ENCODE data around the gene POP7.
A peak's percentile ranks its signal among the peaks of the same experiment; 100 is the strongest.
"Not testable (repeated sequence)": the region's sequence is repeated elsewhere in the genome, so short reads cannot be mapped to it uniquely, and the experiment has no call there.

The POP7 gene

GRCh38 chr7:100705753-100706671 is at the start of gene POP7:
POP7 (plus strand) TSS chr7:100706121; CDS start chr7:100706831, 710 bp downstream.
- peak; percentile 99 for DNase-seq (ENCODE audit: low read depth)

DNA sequence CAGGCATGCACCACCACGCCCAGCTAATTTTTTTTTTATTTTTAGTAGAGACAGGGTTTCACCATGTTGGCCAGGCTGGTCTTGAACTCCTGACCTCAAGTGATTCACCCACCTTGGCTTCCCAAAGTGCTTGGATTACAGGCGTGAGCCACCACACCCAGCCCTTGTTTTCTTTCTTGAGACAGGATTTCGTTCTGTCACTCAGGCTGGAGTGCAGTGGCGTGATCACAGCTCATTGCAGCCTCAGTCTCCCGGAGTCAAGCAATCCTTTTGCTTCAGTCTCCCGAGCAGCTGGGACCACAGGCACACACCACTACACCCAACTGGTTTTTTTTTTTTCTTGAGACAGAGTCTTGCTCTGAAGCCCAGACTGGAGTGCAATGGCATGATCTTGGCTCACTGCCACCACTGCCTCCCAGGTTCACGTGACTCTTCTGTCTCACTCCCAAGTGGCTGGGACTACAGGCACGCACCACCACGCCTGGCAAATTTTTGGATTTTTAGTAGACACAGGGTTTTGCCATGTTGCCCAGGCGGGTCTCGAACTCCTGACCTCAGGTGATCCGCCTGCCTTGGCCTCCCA is 43.6 kb upstream of the POP7 start:
- DNase-seq (ENCODE audit: low read depth) = not testable (repeated sequence)

GRCh38 chr7:100665168-100665726 is 40.7 kb upstream of the POP7 start:
- DNase-seq (ENCODE audit: low read depth) = no peak

DNA sequence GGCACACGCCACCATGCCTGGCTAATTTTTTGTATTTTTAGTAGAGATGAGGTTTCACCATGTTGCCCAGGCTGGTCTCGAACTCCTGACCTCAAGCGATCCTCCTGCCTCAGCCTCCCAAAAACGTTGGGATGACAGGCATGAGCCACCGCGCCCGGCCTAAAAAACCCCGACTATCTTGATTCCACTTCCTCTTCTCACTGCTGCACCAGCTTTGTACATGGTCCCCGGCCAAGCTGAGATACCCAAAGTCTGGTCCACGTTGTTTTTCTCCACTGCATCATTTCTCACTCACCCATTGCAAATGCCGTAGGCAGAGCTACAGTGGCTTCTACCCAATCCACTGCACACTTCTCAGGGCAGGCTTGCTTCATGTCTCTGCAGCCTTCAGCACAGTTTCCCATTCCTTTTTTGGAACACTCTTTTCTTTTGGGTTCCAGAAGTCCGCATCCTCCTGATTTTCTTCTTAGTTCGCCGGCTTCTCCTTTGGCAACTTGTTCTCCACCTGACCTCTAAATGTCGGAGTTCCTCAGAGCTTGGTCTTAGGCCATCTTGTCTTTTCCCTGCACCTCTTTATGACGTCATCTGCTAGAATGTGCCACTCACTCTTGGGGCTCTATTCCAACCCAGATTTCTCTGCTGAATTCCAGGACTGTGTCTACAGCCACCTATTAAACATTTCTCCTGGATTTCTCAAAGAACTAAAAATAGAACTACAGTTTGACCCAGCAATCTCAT is 38.4 kb upstream of the POP7 start:
- no peak for DNase-seq (ENCODE audit: low read depth)

GRCh38 chr7:100668069-100668449 is 37.9 kb upstream of the POP7 start:
- DNase-seq (ENCODE audit: low read depth) = no peak

DNA sequence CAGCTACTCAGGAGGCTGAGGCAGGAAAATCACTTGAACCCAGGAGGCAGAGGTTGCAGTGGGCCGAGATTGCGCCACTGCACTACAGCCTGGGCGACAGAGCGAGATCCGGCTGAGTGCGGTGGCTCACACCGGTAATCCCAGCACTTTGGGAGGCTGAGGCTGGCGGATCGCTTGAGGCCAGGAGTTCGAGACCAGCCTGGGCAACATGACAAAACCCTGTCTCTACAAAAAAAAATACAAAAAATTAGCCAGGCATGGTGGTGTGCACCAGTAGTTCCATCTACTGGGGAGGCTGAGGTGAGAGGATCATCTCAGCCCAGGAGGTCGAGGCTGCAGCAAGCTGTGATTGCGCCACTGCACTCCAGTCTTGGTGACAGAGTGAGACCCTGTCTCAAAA is 36.8 kb upstream of the POP7 start:
- not testable (repeated sequence) for DNase-seq (ENCODE audit: low read depth)

- no peak for DNase-seq (ENCODE audit: low read depth)
Observed at GRCh38 chr7:100670074-100670473, 35.8 kb upstream of the POP7 start.

GRCh38 chr7:100671353-100672327 is 34.3 kb upstream of the POP7 start:
- no peak for DNase-seq (ENCODE audit: low read depth)

DNA sequence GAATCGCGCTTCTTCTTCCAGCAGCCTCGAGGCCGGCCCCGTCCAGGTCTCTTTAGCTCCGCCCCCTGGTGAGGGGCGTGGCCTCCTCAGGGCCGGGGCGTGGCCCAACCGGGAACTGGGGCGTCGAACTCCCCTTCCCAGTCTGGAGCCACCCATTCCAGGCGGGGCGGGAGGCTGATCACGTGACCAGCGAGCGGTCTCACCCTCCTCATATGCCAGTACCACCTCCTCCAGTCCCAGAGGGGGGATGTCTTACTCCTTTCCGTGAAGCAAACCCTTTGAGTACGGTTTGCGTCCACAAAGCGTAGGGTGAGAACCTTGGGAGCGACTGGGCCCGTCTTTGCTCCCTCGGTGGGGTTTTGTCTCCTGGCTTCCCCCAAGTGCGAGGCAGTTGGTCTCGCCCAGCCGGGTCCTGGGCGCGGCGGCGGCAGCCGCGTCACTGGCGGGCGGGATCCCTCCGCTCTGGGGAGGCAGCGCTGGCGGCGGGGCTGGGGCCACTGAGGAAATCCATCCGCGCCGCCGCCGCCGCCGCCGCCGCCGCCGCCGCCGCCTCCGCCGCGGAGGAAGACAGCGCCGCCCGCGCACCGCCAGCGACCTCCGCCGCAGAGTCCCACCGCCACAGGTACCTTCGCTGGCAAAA is 32.5 kb upstream of the POP7 start, which contains the start of gene GNB2:
GNB2 (plus strand) TSS at position 439 of the 640 bp plus-strand sequence. CDS start 2,526 bp downstream, outside the sequence.
- DNase-seq (ENCODE audit: low read depth) = peak; percentile 98

GRCh38 chr7:100673942-100674410 is 31.9 kb upstream of the POP7 start:
- no peak for DNase-seq (ENCODE audit: low read depth)

DNA sequence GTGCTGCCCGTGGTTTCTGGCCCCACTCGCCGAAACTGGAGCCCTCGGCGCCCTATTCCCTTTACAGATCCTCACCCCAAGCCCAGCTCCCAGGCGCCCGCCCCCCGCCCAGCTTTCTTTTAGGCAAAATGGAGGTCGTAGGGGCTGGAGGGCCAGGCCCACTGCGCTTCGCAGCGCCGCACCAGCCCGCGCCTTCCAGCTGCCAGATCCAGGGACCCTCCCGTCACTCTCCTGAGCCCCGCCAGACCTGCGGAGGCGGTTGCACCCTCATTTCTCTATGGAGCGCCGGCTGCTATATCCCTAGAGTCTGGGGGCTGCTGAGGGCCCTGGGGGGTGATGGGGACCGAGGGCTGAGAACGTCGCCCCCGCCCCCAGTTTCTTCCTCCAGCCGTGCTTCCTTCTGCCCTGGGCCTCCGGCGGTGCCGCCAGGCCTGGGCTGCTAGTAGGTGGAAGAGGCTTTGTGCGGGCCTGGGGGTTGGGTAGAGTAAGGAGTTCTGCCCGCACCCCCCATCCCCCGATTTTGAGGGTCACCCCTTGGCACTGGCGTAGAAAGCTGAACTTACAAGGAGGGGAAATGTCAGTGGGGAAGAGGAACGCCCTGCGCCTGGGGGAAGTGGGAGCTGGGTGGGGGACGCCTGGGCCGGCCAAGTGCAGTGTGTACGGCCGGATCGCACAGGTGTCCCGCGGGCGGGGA is 31.4 kb upstream of the POP7 start:
- no peak for DNase-seq (ENCODE audit: low read depth)

- peak; percentile 39 for DNase-seq (ENCODE audit: low read depth)
Observed at GRCh38 chr7:100675105-100675451, 30.8 kb upstream of the POP7 start.

GRCh38 chr7:100675581-100676350 is 30.2 kb upstream of the POP7 start:
- DNase-seq (ENCODE audit: low read depth) = peak; percentile 74

- no peak for DNase-seq (ENCODE audit: low read depth)
Observed at GRCh38 chr7:100676501-100677306, 29.2 kb upstream of the POP7 start.

DNA sequence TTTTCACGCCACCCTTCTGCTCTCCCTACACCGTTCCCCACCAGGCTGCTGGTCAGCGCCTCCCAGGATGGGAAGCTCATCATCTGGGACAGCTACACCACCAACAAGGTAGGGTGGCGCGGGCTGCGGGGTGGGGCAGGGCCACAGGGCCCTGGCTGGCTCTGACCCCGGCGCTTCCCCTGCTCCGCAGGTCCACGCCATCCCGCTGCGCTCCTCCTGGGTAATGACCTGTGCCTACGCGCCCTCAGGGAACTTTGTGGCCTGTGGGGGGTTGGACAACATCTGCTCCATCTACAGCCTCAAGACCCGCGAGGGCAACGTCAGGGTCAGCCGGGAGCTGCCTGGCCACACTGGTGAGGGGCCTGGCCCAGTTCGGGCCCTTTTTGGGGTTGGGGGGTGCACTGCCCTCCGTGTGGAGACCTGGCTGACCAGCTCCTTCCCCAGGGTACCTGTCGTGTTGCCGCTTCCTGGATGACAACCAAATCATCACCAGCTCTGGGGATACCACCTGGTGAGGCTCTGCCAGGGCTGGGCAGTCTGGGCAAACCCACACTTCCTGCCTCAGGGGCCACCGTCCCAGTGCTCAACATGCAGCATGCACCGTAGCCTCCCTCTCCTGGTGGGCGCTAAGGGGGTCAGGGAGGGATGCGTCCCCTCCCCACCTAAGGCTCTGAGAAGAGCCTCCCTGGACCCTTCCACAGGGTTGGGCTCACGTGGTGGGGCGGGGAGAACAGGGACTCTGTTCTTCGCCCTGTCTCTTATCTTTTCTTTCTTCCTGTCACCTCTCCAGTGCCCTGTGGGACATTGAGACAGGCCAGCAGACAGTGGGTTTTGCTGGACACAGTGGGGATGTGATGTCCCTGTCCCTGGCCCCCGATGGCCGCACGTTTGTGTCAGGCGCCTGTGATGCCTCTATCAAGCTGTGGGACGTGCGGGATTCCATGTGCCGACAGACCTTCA is 28.3 kb upstream of the POP7 start:
- no peak for DNase-seq (ENCODE audit: low read depth)

GRCh38 chr7:100678291-100678984 is 27.5 kb upstream of the POP7 start:
- DNase-seq (ENCODE audit: low read depth) = no peak
